GM12878 (cell line): Measurements from ENCODE around the gene JMJD6. TPM values are rescaled to one million over a fixed set of nuclear protein-coding genes. Genes with fewer than 3 reads are reported as not detected.
"Not testable (repeated sequence)": the region's sequence is repeated elsewhere in the genome, so short reads cannot be mapped to it uniquely, and the experiment has no call there.

ENCODE experiments used
- ATAC-seq: fragments of 200-7000 bp; cut with Tn5 transposase; 3 replicates; pipeline ENCODE4 v1.9.1; 2020; ENCODE audit warnings: mild to moderate bottlenecking, moderate library complexity
- BruUV-seq: library from RNA; stranded (reverse); fragments of 400-500 nt; replicated peaks from 2 replicates; lab custom pipeline; 2021; lab: Mats Ljungman, UMichigan
- CTCF ChIA-PET: fragments of 300-600 bp; sonication (Branson Sonifier 250); formaldehyde crosslinking; extraction: SDS; loops from one replicate; lab custom pipeline; 2021; ENCODE audit warnings: inconsistent platforms; lab: Yijun Ruan, JAX
- POLR2A ChIA-PET: fragments of 350-600 bp; formaldehyde crosslinking; extraction: SDS; loops from one replicate; lab custom pipeline; 2021; ENCODE audit warnings: inconsistent platforms; lab: Charles Lee
- RAD21 ChIA-PET: fragments of 300-600 bp; sonication (Branson Sonifier 250); formaldehyde crosslinking; loops from one replicate; lab custom pipeline; 2023; ENCODE audit warnings: antibody characterized with exemption; ENCODE audit not compliant: unreplicated experiment; lab: Charles Lee
- SMC1A ChIA-PET: fragments of 300-600 bp; sonication (Branson Sonifier 250); formaldehyde crosslinking; loops from one replicate; lab custom pipeline; 2023; ENCODE audit not compliant: unreplicated experiment, uncharacterized antibody; lab: Charles Lee
- DNase-seq: peaks from one replicate; pipeline ENCODE4 v3.0.0-alpha.2; 2011; ENCODE audit warnings: low read depth, low spot score
- FAIRE-seq: peaks from 3 replicates; lab custom pipeline; 2011; peaks lifted over from hg19 to GRCh38; lab: Jason Lieb, UNC
- H2AFZ ChIP-seq: 2 replicates; pipeline ENCODE4 v1.6.0; 2011; ENCODE audit warnings: low read depth, low read length, control low read depth; ENCODE audit not compliant: control insufficient read depth
- H3K27ac ChIP-seq: 2 replicates; pipeline ENCODE4 v1.5.1; 2011; ENCODE audit warnings: control low read depth; ENCODE audit not compliant: control insufficient read depth, insufficient read depth
- H3K27me3 ChIP-seq, 2 experiments: replicated peaks in 1 of 2; 2 replicates each; pipeline versions ENCODE4 v1.6.0 to v1.6.1; 2011; ENCODE audit warnings: low read length in 1 of 2; ENCODE audit not compliant: control insufficient read depth in 2 of 2, insufficient read depth in 2 of 2
- H3K36me3 ChIP-seq, 2 experiments: 2 replicates each; pipeline ENCODE4 v1.5.1; 2011; ENCODE audit warnings: low read length in 1 of 2; ENCODE audit not compliant: control insufficient read depth in 2 of 2, insufficient read depth in 2 of 2
- H3K4me1 ChIP-seq: 2 replicates; pipeline ENCODE4 v1.6.1; 2011; ENCODE audit warnings: mild to moderate bottlenecking, low read length, moderate library complexity, mixed read lengths; ENCODE audit not compliant: control insufficient read depth, insufficient read depth
- H3K4me2 ChIP-seq: 2 replicates; pipeline ENCODE4 v1.6.0; 2011; ENCODE audit warnings: control low read depth; ENCODE audit not compliant: control insufficient read depth, insufficient read depth
- H3K4me3 ChIP-seq: fragments of 200-600 bp; sonication (generic); 2 replicates; pipeline ENCODE4 v1.5.1; 2016
- H3K79me2 ChIP-seq: 2 replicates; pipeline ENCODE4 v1.6.0; 2011; ENCODE audit warnings: low read length; ENCODE audit not compliant: control insufficient read depth, insufficient read depth
- H3K9ac ChIP-seq: 2 replicates; pipeline ENCODE4 v1.8.0; 2011; ENCODE audit warnings: low read length, control low read depth, mixed read lengths; ENCODE audit not compliant: control insufficient read depth, insufficient read depth
- H3K9me3 ChIP-seq: replicated peaks from 3 replicates; pipeline ENCODE4 v1.5.1; 2011; ENCODE audit warnings: mild to moderate bottlenecking, low read length; ENCODE audit not compliant: control insufficient read depth, insufficient read depth
- H4K20me1 ChIP-seq: 2 replicates; pipeline ENCODE4 v1.6.0; 2011; ENCODE audit not compliant: control insufficient read depth, insufficient read depth
- CHD4 ChIP-seq: fragments of 200-600 bp; sonication (generic); IDR thresholded peaks from 2 replicates; pipeline ENCODE4 v1.6.1; 2016; ENCODE audit warnings: mild to moderate bottlenecking
- IKZF1 ChIP-seq: fragments of 450-650 bp; conservative IDR thresholded peaks from 2 replicates; pipeline ENCODE4 v1.6.1; 2017; ENCODE audit warnings: antibody characterized with exemption, mild to moderate bottlenecking
- KAT2A ChIP-seq: conservative IDR thresholded peaks from 2 replicates; pipeline ENCODE4 v1.6.1; 2011; ENCODE audit warnings: low read depth, low read length; ENCODE audit not compliant: control insufficient read depth
- MXI1 ChIP-seq: fragments of 150-350 bp; IDR thresholded peaks from 2 replicates; pipeline ENCODE4 v1.6.1; 2011; ENCODE audit warnings: low read depth, mild to moderate bottlenecking, inconsistent platforms, low read length, improper control_type of control experiment
- PAX8 ChIP-seq: fragments of 450-650 bp; IDR thresholded peaks from 2 replicates; pipeline ENCODE4 v1.6.1; 2017; ENCODE audit warnings: mild to moderate bottlenecking, moderate library complexity
- PML ChIP-seq: IDR thresholded peaks from 2 replicates; pipeline ENCODE4 v1.6.1; 2012; ENCODE audit warnings: low read length, inconsistent platforms
- WGBS: methylation state at CpG from one replicate; pipeline ENCODE4 v1.1.6; 2016; ENCODE audit warnings: low lambda C conversion rate; ENCODE audit not compliant: insufficient replicate concordance, insufficient coverage; ENCODE audit errors: missing lambda C conversion rate; 5-methylcytosine and 5-hydroxymethylcytosine counted together
- in situ Hi-C: fragments of 300-500 bp; cut with MboI; formaldehyde crosslinking; loops from 9 replicates; pipeline ENCODE4 v1.14.3; 2018; ENCODE audit warnings: mixed read lengths
- intact Hi-C: fragments of 100-400 bp; cut with micrococcal nuclease; formaldehyde crosslinking; loops from one replicate; pipeline ENCODE4 v1.14.2; 2022; ENCODE audit not compliant: unreplicated experiment
- polyA plus RNA-seq, 11 experiments: library from polyadenylated mRNA; depleted of rRNA in 4 of 11; unstranded in 6 of 11; stranded (reverse) in 5 of 11; fragments of >200 nt; fragmentation: Nextera tagmentation in 4 of 11; fragmentation: Illumina TruSeq in 1 of 11; extraction: Ambion mirVana in 4 of 11; extraction: Trizol in 1 of 11; gene quantifications; 1 replicate in 1 of 11; 2 replicates in 10 of 11; pipeline versions ENCODE4 v1.2.1 to v1.2.3, GENCODE V29; 2011 to 2016; ENCODE audit warnings: inconsistent platforms in 2 of 11, missing spikeins in 2 of 11, low read depth in 1 of 11
- total RNA-seq, 4 experiments: library from RNA; depleted of rRNA in 3 of 4; stranded (reverse); fragments of >200 nt in 3 of 4; fragmentation: Illumina TruSeq in 1 of 4; extraction: Trizol in 1 of 4; gene quantifications; 2 replicates each; pipeline versions ENCODE4 v1.2.1 to v1.2.3, GENCODE V29; 2013 to 2021
- TF ChIP-seq, protein P1 (sequence below): IDR thresholded peaks from 2 replicates; pipeline ENCODE4 v1.6.1; 2011; ENCODE audit warnings: borderline replicate concordance, low read depth, mild to moderate bottlenecking, moderate library complexity, mixed read lengths, low read length; ENCODE audit not compliant: insufficient read depth; ENCODE audit errors: extremely low read length
- TF ChIP-seq, protein P2 (sequence below): fragments of 150-350 bp; IDR thresholded peaks from 2 replicates; pipeline ENCODE4 v1.6.1; 2016; ENCODE audit warnings: low read depth, low read length

Gene JMJD6
- total and polyA plus RNA-seq, 10 of the 15 experiments (the other 5 are each of a cell fraction or from before 2014, with no cell fraction given) = 1.2 to 36.0 (median 22.2) TPM

DNA sequence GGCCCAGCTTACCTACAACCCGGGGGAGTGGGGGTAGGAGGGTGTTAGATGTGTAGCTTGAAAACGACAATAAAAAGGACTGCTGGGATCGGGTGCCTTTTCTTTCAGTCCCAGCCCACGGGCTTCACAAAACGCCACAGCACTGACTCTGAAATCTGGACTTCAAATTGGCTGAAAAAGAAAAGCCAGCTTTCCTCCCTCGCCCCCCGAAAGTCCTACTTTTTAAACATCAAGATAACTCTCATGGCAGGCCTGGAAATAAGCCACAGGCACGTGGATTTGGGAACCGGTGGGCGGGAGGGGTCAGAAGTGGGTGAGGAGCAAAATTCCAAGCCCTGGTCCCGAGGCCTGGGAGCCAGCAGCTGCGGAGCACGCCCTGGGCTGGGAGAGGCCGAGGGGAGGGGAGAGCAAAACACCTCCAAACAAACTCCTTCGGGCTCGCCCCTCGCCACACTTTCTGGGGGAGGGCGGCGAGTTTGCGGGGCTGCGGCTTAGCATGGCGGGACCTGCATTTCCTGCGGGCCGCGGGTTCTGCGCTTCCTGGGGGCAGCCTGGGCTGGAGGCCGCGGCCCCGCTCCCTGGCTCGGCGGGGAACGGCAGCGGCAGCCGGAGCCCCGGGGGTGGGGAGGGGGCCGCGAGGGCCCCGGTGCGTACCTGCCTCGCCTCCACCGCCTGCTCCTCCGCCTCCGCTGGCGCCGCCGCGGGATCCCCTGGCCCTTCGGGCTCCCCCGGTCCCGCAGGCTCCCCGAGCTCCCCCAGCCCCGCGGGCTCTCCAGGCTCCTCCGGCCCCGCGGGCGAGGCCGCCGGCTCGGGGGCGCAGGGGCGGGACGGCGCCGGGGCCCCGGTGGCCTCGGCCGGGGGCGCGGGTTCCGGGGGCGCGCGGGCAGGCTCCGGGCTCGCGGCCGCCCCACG, 16.2 kb downstream of the JMJD6 start:
- FAIRE-seq, H3K9me3 ChIP-seq, H4K20me1 ChIP-seq, H3K79me2 ChIP-seq, H3K4me1 ChIP-seq, H3K27ac ChIP-seq, H3K4me3 ChIP-seq, H3K9ac ChIP-seq, RAD21 ChIA-PET, H3K27me3 ChIP-seq, H3K36me3 ChIP-seq, DNase-seq, CTCF ChIA-PET, POLR2A ChIA-PET, ATAC-seq, H2AFZ ChIP-seq, in situ Hi-C loops, BruUV-seq: not testable (repeated sequence)
- SMC1A ChIA-PET = interaction anchor here (1.2 kb wide), 1 partner anchor 15 kb away, joined by 3 read pairs; no protein-coding TSS in a partner anchor
- intact Hi-C loops = loop anchor here (10.0 kb wide), 1 partner anchor 85 kb away; no protein-coding TSS in a partner anchor
- H3K4me2 ChIP-seq = peak overlapping the region; percentile 68
- 25% methylated on average over 30 of the region's 79 CpGs for WGBS
- 0 out of 2 replicates have a peak, but pooled peaks have one; percentile 15 for TF ChIP-seq IKZF1

DNA sequence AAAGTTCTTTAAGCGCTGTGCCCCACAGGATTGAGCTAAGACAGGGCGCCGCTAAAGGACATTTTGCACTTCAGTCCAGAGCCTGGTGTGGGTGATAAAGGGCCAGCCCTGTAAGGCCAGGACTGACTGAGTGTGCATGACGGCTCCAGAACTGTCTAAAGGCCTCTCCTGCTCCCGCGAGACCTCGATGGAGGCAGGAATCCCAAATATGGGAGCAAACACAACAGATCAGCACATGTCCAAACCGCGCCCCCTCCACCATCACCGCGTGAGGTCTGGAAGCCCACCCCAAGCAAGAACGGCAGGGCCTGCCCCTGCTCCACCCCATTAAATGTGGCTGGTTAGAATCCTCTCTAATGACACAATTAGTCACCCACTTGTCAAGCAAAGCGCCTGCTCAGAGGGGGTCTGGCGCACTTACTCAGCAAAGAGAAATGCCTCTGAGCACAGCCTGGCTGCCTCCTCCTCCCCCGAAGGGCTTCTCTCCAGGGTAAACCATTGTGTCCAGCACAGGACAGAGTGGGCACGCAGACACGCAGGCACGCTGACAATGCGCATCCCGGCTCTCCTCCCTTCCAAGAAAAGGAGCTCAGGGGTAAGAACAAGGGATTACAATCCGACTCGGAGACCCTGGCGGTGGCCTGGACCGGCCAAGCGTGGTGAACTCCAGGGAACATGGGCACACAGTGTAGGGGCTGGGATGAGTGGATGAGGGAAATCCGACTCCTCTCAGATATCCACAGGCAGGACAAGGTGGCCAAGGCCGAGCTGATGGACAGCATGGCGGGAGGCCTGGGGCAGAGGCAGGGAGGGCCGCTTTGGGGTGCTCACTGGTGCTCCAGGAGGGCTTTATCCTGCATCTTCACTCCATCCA, 17.1 kb downstream of the JMJD6 start:
- SMC1A ChIA-PET = interaction anchor here (0.6 kb wide), 1 partner anchor 378 kb away, joined by 3 read pairs; no protein-coding TSS in a partner anchor
- no TSS peak for BruUV-seq

More for the DNA sequence above, 17.1 kb downstream of the JMJD6 start:
- ChIA-PET POLR2A (no interaction called here), CTCF (interaction anchor here (1.0 to 1.5 kb wide), 4 partner anchors 8 to 84 kb away, joined by 3 to 6 read pairs (median 4); no protein-coding TSS in a partner anchor), RAD21 (no interaction called here)
- H3K4me1 ChIP-seq = no peaks in the 10 kb centered on the region
- H3K4me3 ChIP-seq = no peak overlapping the region
- no peaks in the 10 kb centered on the region for H3K79me2 ChIP-seq
- H3K27me3 ChIP-seq = no peaks in the 10 kb centered on the region; a peak in 2 of 4 replicates
- WGBS = 85% methylated on average over 29 of the region's 29 CpGs
- H2AFZ ChIP-seq = no peak overlapping the region
- H3K27ac ChIP-seq = no peak overlapping the region
- H3K9ac ChIP-seq = no peak overlapping the region
- no peak for TF ChIP-seq PAX8
- TF ChIP-seq CHD4 = no peak
- no peak for TF ChIP-seq PML
- TF ChIP-seq MXI1 = no peak
- TF ChIP-seq KAT2A = no peak
- TF ChIP-seq, protein P1, sequence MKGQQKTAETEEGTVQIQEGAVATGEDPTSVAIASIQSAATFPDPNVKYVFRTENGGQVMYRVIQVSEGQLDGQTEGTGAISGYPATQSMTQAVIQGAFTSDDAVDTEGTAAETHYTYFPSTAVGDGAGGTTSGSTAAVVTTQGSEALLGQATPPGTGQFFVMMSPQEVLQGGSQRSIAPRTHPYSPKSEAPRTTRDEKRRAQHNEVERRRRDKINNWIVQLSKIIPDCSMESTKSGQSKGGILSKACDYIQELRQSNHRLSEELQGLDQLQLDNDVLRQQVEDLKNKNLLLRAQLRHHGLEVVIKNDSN = no peak
- TF ChIP-seq, protein P2, sequence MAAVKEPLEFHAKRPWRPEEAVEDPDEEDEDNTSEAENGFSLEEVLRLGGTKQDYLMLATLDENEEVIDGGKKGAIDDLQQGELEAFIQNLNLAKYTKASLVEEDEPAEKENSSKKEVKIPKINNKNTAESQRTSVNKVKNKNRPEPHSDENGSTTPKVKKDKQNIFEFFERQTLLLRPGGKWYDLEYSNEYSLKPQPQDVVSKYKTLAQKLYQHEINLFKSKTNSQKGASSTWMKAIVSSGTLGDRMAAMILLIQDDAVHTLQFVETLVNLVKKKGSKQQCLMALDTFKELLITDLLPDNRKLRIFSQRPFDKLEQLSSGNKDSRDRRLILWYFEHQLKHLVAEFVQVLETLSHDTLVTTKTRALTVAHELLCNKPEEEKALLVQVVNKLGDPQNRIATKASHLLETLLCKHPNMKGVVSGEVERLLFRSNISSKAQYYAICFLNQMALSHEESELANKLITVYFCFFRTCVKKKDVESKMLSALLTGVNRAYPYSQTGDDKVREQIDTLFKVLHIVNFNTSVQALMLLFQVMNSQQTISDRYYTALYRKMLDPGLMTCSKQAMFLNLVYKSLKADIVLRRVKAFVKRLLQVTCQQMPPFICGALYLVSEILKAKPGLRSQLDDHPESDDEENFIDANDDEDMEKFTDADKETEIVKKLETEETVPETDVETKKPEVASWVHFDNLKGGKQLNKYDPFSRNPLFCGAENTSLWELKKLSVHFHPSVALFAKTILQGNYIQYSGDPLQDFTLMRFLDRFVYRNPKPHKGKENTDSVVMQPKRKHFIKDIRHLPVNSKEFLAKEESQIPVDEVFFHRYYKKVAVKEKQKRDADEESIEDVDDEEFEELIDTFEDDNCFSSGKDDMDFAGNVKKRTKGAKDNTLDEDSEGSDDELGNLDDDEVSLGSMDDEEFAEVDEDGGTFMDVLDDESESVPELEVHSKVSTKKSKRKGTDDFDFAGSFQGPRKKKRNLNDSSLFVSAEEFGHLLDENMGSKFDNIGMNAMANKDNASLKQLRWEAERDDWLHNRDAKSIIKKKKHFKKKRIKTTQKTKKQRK = no peak
- in situ Hi-C loops = no loop called here
- DNase-seq (no peak), FAIRE-seq (no peak), ATAC-seq (no peak)
- no peak overlapping the region for H3K4me2 ChIP-seq
- peaks cover 2% of the 10 kb centered on the region; the same call in 1 of the 2 replicates for H4K20me1 ChIP-seq
- H3K36me3 ChIP-seq = peaks cover 0 to 7% of the 10 kb centered on the region in 2 experiments; a peak in 2 of 4 replicates
- no peaks in the 10 kb centered on the region for H3K9me3 ChIP-seq
- intact Hi-C loops = no loop called here
